IMR-90 (cell line): ENCODE data around the gene NEXMIF.

Source experiments
- CTCF ChIP-seq: conservative IDR thresholded peaks from 2 replicates; pipeline ENCODE4 v1.5.1; 2012; ENCODE audit warnings: mild to moderate bottlenecking, low read depth, low read length, improper control_type of control experiment
- FOS ChIP-seq: fragments of 150-350 bp; IDR thresholded peaks from 2 replicates; pipeline ENCODE4 v1.6.1; 2016; ENCODE audit warnings: low read depth, low read length
- MAZ ChIP-seq: IDR thresholded peaks from 2 replicates; pipeline ENCODE4 v1.6.1; 2012; ENCODE audit warnings: low read depth, mild to moderate bottlenecking, low read length, improper control_type of control experiment, moderate library complexity, borderline replicate concordance
- POLR2A ChIP-seq: IDR thresholded peaks from 2 replicates; pipeline ENCODE4 v1.6.1; 2012; ENCODE audit warnings: mild to moderate bottlenecking, low read depth, low read length
- SMC3 ChIP-seq: fragments of 150-350 bp; IDR thresholded peaks from 2 replicates; pipeline ENCODE4 v1.6.1; 2016; ENCODE audit warnings: low read depth, mild to moderate bottlenecking, antibody characterized with exemption, low read length, moderate library complexity
- TF ChIP-seq, protein P1 (sequence below): fragments of 150-350 bp; IDR thresholded peaks from 2 replicates; pipeline ENCODE4 v1.6.1; 2017; ENCODE audit warnings: mild to moderate bottlenecking, antibody characterized with exemption, low read length, low read depth

GRCh38 chrX:74911494-74911893, 13.8 kb downstream of the NEXMIF start:
- TF ChIP-seq CTCF: no peak
- no peak for TF ChIP-seq SMC3
- TF ChIP-seq, protein P1, sequence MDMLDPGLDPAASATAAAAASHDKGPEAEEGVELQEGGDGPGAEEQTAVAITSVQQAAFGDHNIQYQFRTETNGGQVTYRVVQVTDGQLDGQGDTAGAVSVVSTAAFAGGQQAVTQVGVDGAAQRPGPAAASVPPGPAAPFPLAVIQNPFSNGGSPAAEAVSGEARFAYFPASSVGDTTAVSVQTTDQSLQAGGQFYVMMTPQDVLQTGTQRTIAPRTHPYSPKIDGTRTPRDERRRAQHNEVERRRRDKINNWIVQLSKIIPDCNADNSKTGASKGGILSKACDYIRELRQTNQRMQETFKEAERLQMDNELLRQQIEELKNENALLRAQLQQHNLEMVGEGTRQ: no peak
- no peak for TF ChIP-seq FOS
- no peak for TF ChIP-seq MAZ
- TF ChIP-seq POLR2A: no peak
